ENCODE results near the gene EEF1AKMT3. TPM values are rescaled to one million over a fixed set of nuclear protein-coding genes. Genes with fewer than 3 reads are reported as not detected.

The EEF1AKMT3 gene
- total and polyA plus RNA-seq, 9 of the 15 experiments (the other 6 are each of a cell fraction or from before 2014, with no cell fraction given): 4.1 to 17.2 (median 7.9) TPM

DNA sequence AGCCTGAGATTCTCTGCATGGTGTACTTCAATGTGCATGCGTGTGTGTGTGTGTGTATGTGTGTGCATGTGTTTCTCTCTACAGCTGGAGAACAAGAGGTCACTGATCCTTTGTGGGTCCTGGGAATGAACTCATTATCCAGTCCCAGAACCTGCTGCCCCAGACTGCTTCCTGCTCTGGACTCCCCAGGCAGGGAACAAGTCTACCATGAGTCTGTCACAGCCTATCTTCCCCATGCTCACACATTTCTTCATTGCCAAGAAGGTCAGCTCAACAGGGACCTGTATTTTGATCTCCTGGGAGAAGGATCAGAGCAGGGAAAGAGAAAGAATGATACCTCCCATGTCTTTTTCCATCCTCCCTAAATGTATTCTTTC is 31.0 kb upstream of the EEF1AKMT3 start (continued):
- TF ChIP-seq, protein P1, sequence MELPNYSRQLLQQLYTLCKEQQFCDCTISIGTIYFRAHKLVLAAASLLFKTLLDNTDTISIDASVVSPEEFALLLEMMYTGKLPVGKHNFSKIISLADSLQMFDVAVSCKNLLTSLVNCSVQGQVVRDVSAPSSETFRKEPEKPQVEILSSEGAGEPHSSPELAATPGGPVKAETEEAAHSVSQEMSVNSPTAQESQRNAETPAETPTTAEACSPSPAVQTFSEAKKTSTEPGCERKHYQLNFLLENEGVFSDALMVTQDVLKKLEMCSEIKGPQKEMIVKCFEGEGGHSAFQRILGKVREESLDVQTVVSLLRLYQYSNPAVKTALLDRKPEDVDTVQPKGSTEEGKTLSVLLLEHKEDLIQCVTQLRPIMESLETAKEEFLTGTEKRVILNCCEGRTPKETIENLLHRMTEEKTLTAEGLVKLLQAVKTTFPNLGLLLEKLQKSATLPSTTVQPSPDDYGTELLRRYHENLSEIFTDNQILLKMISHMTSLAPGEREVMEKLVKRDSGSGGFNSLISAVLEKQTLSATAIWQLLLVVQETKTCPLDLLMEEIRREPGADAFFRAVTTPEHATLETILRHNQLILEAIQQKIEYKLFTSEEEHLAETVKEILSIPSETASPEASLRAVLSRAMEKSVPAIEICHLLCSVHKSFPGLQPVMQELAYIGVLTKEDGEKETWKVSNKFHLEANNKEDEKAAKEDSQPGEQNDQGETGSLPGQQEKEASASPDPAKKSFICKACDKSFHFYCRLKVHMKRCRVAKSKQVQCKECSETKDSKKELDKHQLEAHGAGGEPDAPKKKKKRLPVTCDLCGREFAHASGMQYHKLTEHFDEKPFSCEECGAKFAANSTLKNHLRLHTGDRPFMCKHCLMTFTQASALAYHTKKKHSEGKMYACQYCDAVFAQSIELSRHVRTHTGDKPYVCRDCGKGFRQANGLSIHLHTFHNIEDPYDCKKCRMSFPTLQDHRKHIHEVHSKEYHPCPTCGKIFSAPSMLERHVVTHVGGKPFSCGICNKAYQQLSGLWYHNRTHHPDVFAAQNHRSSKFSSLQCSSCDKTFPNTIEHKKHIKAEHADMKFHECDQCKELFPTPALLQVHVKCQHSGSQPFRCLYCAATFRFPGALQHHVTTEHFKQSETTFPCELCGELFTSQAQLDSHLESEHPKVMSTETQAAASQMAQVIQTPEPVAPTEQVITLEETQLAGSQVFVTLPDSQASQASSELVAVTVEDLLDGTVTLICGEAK (IDR thresholded peaks at IDR 0.05): no peak
- TF ChIP-seq, protein P1 (CRISPR knock-in tag; IDR thresholded peaks at IDR 0.05): no peak

Measured in K562 (cell line).